H1 (cell line): ENCODE data around the gene SGK1.

Experiments
- BRCA1 ChIP-seq: IDR thresholded peaks from 2 replicates; pipeline ENCODE4 v1.6.1; 2012; ENCODE audit warnings: low read depth, low read length, improper control_type of control experiment
- EGR1 ChIP-seq: IDR thresholded peaks from 2 replicates; pipeline ENCODE4 v1.6.1; 2011; ENCODE audit warnings: low read depth, low read length, borderline replicate concordance
- JUND ChIP-seq: IDR thresholded peaks from 2 replicates; pipeline ENCODE4 v1.6.1; 2011; ENCODE audit warnings: mild to moderate bottlenecking, improper control_type of control experiment, low read length
- POLR2A ChIP-seq, 2 experiments: IDR thresholded peaks; 1 replicate in 1 of 2; 2 replicates in 1 of 2; pipeline ENCODE4 v1.6.1; 2011; ENCODE audit warnings: low read depth in 2 of 2, low read length in 2 of 2, mild to moderate bottlenecking in 2 of 2; ENCODE audit errors: control extremely low read depth in 1 of 2
- POLR2AphosphoS5 ChIP-seq: IDR thresholded peaks from 2 replicates; pipeline ENCODE4 v1.6.1; 2011; ENCODE audit warnings: low read depth, low read length
- RAD21 ChIP-seq, 2 experiments: IDR thresholded peaks in 1 of 2; conservative IDR thresholded peaks in 1 of 2; 2 replicates each; pipeline ENCODE4 v1.6.1; 2011; ENCODE audit warnings: low read depth in 2 of 2, low read length in 2 of 2, improper control_type of control experiment in 1 of 2, inconsistent platforms in 1 of 2, mild to moderate bottlenecking in 1 of 2, moderate library complexity in 1 of 2
- RBBP5 ChIP-seq: IDR thresholded peaks from 2 replicates; pipeline ENCODE4 v1.7.1; 2012; ENCODE audit warnings: low read depth, mild to moderate bottlenecking, inconsistent platforms, low read length, moderate library complexity, borderline replicate concordance
- SIN3A ChIP-seq, 2 experiments: IDR thresholded peaks in 1 of 2; conservative IDR thresholded peaks in 1 of 2; 2 replicates each; pipeline ENCODE4 v1.6.1; 2011 to 2012; ENCODE audit warnings: low read length in 2 of 2, improper control_type of control experiment in 1 of 2, low read depth in 1 of 2, mild to moderate bottlenecking in 1 of 2
- SP2 ChIP-seq: IDR thresholded peaks from 2 replicates; pipeline ENCODE4 v1.6.1; 2012; ENCODE audit warnings: mild to moderate bottlenecking, low read length, inconsistent platforms

DNA sequence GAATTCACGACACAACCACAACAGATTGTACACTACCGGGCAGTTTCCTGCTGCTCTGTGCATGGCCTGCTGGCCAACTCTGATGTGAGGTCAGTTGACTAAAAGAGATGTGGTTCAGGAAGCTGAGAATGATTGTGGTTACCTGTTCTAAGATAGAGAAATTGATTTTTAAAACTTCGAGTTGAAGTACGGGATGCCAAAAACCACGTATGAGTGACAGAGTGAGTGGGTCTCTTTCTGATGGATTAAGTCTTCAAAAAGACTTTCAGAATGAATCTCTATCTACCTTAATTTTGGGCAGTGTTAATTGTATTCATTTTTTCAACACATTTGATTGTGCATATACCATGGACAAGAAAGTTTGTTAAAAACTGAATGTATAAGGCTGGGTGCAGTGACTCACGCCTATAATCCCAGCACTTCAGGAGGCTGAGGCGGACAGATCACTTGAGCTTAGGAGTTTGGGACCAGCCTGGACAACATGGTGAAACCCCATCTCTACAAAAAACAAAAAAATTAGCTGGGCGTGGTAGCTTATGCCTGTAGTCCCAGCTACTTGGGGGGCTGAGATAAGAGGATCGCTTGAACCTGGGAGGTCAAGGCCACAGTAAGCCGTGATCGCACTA, 121.2 kb downstream of the SGK1 start:
- TF ChIP-seq EGR1, result no peak
- no peak for TF ChIP-seq POLR2A (IDR thresholded peaks at IDR 0.05; ENCODE audit: control extremely low read depth in 1 of 2, low read depth in 2 of 2, low read length in 2 of 2)
- no peak for TF ChIP-seq SP2
- TF ChIP-seq RAD21 (IDR thresholded peaks at IDR 0.05 in 1 of 2, conservative IDR thresholded peaks at IDR 0.05 in 1 of 2; ENCODE audit: low read depth in 2 of 2, low read length in 2 of 2), result no peak
- TF ChIP-seq POLR2AphosphoS5, result no peak
- TF ChIP-seq JUND, result no peak
- TF ChIP-seq BRCA1, result no peak
- TF ChIP-seq RBBP5, result no peak
- TF ChIP-seq SIN3A (conservative IDR thresholded peaks at IDR 0.05 in 1 of 2, IDR thresholded peaks at IDR 0.05 in 1 of 2; ENCODE audit: low read depth in 1 of 2, low read length in 2 of 2), result no peak
